ENCODE results near the gene SEMA4A.
"Not testable (repeated sequence)": the region's sequence is repeated elsewhere in the genome, so short reads cannot be mapped to it uniquely, and the experiment has no call there.

Gene SEMA4A

GRCh38 chr1:156198831-156199349, 45.5 kb downstream of the SEMA4A start:
- DNase-seq: no peak

GRCh38 chr1:156200044-156200443, 46.7 kb downstream of the SEMA4A start:
- no peak for DNase-seq

DNA sequence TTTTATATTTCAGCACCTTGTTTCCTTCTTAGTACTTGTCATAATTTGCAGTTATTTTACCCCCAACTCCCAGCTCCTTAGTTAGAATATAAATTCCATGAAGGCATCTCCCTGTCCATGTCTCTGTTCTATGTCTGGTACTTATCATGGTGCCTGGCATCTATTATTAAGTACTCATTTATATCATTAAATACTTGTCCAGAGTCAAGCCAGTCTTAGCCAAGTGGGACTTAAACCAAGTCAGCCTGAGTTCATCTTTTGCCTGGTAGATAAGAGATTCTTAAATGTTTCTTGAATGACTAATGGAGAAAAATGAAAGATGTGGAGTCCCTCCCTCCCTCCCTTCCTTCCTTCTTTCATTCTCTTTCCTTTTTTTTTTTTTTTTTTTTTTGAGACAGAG, 49.9 kb downstream of the SEMA4A start:
- no peak for DNase-seq

GRCh38 chr1:156204686-156205085, 51.3 kb downstream of the SEMA4A start:
- no peak for DNase-seq

GRCh38 chr1:156211243-156211642, 57.9 kb downstream of the SEMA4A start:
- DNase-seq: no peak

GRCh38 chr1:156212130-156212529, 58.7 kb downstream of the SEMA4A start:
- no peak for DNase-seq

- peak; percentile 89 to 94 for DNase-seq
These were observed 59.7 kb downstream of the SEMA4A start, which contains the start of gene PMF1 for GRCh38 chr1:156212833-156213643. PMF1 (plus strand) TSS chr1:156213007; CDS start chr1:156213016, 9 bp downstream.

DNA sequence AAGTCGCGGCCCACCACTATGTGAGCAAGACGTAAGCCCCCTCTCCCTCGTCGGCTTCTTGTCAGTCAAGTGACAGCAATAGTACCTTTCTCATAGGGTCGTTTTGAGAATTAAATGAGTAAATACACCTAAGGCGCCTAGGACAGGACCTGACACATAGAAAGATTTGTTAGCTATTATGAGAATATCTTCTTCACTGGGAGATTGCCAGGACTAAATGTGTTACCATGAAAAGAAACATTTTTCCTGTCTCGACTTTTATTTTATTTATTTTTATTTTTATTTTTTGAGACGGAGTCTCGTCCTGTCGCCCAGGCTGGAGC, 60.2 kb downstream of the SEMA4A start:
- DNase-seq: no peak

GRCh38 chr1:156214024-156214748, 60.8 kb downstream of the SEMA4A start:
- no peak for DNase-seq

DNA sequence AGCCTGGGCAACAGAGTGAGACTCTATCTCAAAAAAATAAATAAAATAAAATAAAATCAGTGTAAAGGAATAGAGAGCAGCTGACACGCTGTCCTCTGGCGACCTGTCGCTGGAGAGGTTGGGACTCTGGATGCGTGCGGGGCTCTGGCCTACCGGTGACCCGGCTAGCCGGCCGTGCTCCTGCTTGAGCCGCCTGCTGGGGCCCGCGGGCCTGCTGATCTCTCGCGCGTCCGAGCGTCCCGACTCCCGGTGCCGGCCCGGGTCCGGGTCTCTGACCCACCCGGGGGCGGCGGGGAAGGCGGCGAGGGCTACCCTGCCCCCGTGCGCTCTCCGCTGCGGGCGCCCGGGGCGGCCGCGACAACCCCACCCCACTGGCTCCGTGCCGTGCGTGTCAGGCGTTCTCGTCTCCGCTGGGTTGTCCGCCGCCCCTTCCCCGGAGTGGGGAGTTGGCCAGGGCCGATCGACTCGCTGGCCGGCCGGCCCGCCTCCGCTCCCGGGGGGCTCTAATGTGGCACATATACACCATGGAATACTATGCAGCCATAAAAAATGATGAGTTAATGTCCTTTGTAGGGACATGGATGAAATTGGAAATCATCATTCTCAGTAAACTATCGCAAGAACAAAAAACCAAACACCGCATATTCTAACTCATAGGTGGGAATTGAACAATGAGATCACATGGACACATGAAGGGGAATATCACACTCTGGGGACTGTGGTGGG, 63.1 kb downstream of the SEMA4A start:
- not testable (repeated sequence) for DNase-seq

DNA sequence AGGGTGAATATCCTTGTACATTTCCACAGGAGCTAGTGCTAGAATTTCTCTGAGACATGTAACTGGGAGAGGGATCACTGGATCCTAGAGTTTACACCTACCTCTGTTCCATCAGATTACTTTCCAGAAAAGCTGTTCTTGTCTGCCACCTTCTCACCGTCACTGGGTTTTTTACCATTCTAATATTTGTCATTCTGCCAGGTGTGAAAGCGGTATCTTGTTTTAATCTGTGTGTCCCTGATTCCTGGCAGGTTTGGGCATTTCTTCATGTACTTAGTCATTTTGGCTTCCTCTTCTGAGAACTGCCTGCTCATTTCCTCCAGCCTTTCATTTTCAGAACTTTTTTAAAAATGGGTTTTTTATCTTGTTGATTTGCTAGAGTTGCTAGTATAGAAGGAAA, 64.5 kb downstream of the SEMA4A start:
- no peak for DNase-seq

GRCh38 chr1:156220226-156220625, 66.8 kb downstream of the SEMA4A start:
- no peak for DNase-seq

DNA sequence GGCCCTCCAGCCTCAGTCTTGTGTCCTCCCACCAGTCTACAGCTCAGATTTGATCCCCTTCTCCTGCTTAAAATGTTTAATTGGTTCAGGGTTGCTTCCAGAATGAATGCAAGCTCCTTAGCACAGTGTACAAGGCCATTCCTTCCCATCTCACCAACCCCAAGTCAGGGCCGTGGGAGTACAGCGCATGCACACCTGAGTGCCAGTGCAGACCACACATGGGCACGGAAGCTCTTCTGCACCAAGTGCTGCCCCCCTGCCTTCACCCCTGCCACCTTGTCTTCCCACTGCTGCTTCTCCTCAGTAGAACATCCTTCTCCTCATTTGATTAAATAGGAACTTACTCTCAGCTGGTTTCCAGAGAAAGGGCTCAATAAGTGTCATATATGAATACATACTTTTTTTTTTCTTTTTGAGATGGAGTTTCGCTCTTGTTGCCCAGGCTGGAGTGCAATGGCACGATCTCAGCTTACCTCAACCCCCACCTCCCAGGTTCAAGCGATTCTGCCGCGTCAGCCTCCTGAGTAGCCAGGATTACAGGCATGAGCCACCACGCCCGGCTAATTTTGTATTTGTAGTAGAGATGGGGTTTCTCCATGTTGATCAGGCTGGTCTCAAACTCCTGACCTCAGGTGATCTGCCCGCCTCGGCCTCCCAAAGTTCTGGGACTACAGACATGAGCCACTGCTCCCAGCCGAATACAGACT, 68.8 kb downstream of the SEMA4A start:
- DNase-seq: no peak

GRCh38 chr1:156225677-156226014, 72.3 kb downstream of the SEMA4A start:
- no peak for DNase-seq

DNA sequence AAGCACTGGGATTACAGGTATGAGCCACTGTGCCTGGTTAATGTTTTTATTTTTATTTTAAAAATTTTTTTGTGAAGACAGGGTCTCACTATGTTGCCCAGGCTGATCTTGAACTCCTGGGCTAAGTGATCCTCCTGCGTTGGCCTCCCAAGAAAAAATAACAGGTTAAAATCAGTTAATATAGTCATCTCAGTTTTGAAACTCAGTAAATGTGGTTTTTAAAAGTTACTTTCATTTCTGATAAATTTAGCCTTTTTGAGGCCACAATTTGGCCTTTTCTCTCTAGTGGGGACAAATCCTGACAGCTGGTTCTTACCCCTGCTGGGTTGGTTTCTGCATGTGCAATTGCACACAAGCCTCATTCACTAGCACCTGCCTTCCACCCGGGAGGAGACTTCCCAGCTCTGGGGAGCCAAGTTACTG, 72.7 kb downstream of the SEMA4A start:
- DNase-seq: no peak

DNA sequence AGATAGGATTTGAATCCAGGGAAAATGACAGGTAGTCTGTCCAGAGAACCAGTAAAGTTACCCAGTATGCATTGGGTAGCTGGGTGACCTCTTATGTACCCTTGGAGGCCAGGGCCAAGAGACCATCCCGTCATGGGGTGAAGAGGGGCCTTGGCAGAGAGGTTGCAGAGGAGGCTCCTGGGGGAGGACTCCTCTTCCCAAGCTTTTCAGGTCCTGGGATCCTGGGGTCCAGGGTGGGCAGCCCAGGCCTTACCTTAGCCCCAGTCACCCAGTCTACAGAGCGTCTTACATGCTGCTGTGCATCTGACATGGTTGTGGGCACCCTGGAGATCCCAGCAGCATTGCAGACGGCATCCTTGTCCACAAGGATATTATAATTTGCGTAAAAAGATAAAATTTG, 73.4 kb downstream of the SEMA4A start:
- DNase-seq: no peak

Measured in NCI-H1930 (cell line).